Skeletal muscle tissue (tissue), 4 donors: Measurements from ENCODE around the gene BRF1. TPM values are rescaled to one million over a fixed set of nuclear protein-coding genes. Genes with fewer than 3 reads are reported as not detected.

Experiments
- H3K27ac ChIP-seq: one replicate; pipeline ENCODE4 v1.7.0; 2013; ENCODE audit warnings: mild to moderate bottlenecking, low read depth, low read length, inconsistent platforms
- H3K27me3 ChIP-seq, 3 donors: one replicate each; pipeline ENCODE4 v1.7.0; 2013; ENCODE audit warnings: low read length in 3 of 3; ENCODE audit not compliant: control insufficient read depth in 3 of 3, insufficient read depth in 3 of 3
- H3K36me3 ChIP-seq, 3 donors: one replicate each; pipeline ENCODE4 v1.7.0; 2013; ENCODE audit warnings: low read length in 3 of 3; ENCODE audit not compliant: control insufficient read depth in 3 of 3, insufficient read depth in 3 of 3
- H3K4me1 ChIP-seq, 3 donors: one replicate each; pipeline ENCODE4 v1.7.0; 2013; ENCODE audit warnings: low read length in 3 of 3, mild to moderate bottlenecking in 3 of 3; ENCODE audit not compliant: control insufficient read depth in 3 of 3, insufficient read depth in 3 of 3
- H3K4me3 ChIP-seq, 3 donors: one replicate each; pipeline ENCODE4 v1.7.0; 2013; ENCODE audit warnings: low read length in 3 of 3
- H3K9ac ChIP-seq, 3 donors: one replicate each; pipeline ENCODE4 v1.7.0; 2013; ENCODE audit warnings: low read length in 3 of 3, mild to moderate bottlenecking in 3 of 3, moderate library complexity in 2 of 3, low read depth in 1 of 3
- H3K9me3 ChIP-seq, 3 donors: one replicate each; pipeline ENCODE4 v1.7.0; 2013; ENCODE audit warnings: low read length in 3 of 3; ENCODE audit not compliant: control insufficient read depth in 3 of 3
- total RNA-seq: library from RNA; depleted of rRNA; stranded (reverse); fragments of >200 nt; gene quantifications from one replicate; pipeline ENCODE4 v1.2.3, GENCODE V29; 2014
- donor health status: Osteomylitis.

BRF1 gene
- total RNA-seq, 1 donor from 2014 or later: 38.1 TPM

GRCh38 chr14:105255021-105255507 lies 45.7 kb downstream of the BRF1 start:
- Histone ChIP-seq H3K9ac (peak overlapping the region; percentile 33 to 76 (median 48)), H3K36me3 (peaks cover 22 to 31% (median 28%) of the 10 kb centered on the region in 3 donors), H3K27me3 (no peaks in the 10 kb centered on the region), H3K9me3 (no peaks in the 10 kb centered on the region), H3K27ac (peak overlapping the region; percentile 94), H3K4me3 (peak overlapping the region; percentile 14 to 52 (median 34)), H3K4me1 (peaks cover 21 to 55% (median 42%) of the 10 kb centered on the region in 3 donors)

DNA sequence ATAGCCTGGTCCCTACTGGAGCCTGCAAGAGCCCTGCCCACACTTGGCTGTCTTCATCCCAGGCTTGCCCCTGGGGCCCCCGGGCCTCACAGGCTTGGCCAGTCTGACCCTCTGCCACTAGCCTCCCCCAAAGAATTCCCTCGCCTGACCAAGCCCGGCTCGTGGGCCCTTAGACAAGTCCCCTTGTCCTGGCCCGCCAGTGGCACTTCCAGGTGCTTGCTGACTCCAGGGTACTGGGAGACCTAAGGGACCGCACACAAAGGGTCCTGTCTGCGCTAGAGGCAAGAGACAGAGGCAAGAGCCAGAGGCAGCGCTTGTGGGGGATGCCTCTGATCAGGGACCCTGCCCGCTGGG lies 47.5 kb downstream of the BRF1 start:
- H3K36me3 ChIP-seq: peaks cover 26 to 33% (median 33%) of the 10 kb centered on the region in 3 donors

GRCh38 chr14:105252552-105253328 lies 48.1 kb downstream of the BRF1 start:
- no peaks in the 10 kb centered on the region for H3K9me3 ChIP-seq
- H3K36me3 ChIP-seq: peaks cover 26 to 33% (median 33%) of the 10 kb centered on the region in 3 donors
- H3K27me3 ChIP-seq: no peaks in the 10 kb centered on the region
- peak overlapping the region in 1 of 3 donors; percentile 33 for H3K9ac ChIP-seq
- no peak overlapping the region for H3K4me3 ChIP-seq
- H3K4me1 ChIP-seq: peaks cover 34 to 64% (median 52%) of the 10 kb centered on the region in 3 donors
- H3K27ac ChIP-seq: no peak overlapping the region

More for the DNA sequence above, 47.5 kb downstream of the BRF1 start:
- Histone ChIP-seq H3K27ac (no peak overlapping the region), H3K27me3 (no peaks in the 10 kb centered on the region), H3K4me1 (peaks cover 30 to 59% (median 47%) of the 10 kb centered on the region in 3 donors), H3K9me3 (no peaks in the 10 kb centered on the region), H3K9ac (no peak overlapping the region), H3K4me3 (no peak overlapping the region)

DNA sequence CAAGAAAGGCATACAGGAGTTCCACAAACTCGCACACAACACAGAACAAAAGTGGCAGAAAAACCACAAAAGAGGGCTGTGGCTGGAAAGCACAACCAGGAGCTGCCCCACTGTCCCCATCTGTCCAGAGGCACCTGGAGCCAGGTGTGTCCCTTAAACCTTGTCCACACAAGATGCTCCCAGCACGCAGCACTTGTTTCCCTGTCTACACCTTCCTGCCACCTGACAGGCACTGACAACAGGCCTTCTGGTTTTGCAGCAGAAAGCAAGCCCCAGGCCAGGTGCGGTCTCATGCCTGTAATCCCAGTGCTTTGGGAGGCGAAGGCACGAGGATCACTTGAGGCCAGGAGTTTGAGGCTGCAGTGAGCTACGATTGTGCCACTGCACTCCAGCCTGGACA lies 48.9 kb downstream of the BRF1 start:
- no peak overlapping the region for H3K4me3 ChIP-seq
- no peaks in the 10 kb centered on the region for H3K9me3 ChIP-seq
- H3K9ac ChIP-seq: peak overlapping the region in 1 of 3 donors; percentile 16
- H3K36me3 ChIP-seq: peaks cover 26 to 34% (median 33%) of the 10 kb centered on the region in 3 donors
- H3K27me3 ChIP-seq: no peaks in the 10 kb centered on the region
- H3K4me1 ChIP-seq: peaks cover 41 to 72% (median 55%) of the 10 kb centered on the region in 3 donors
- no peak overlapping the region for H3K27ac ChIP-seq

DNA sequence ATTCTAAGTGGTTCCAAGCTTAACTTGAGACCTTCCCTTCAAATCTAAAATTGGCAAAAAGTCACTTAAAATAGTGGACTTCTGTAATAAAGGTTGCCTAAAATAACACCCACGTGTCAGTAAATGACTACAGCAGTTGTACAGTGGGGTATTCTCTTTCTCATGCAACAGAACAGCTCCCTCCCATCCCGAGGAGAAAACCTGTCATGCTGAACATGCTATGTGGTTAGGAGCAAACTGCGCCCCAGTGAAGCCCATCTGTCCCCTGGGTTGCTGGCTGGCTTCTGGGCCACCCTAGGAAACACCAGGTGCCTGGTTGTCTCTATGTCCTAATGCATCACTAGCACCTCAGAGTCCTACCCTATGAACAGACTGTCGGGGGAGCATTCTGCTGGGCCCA lies 49.8 kb downstream of the BRF1 start:
- peaks cover 43 to 75% (median 48%) of the 10 kb centered on the region in 3 donors for H3K4me1 ChIP-seq
- H3K4me3 ChIP-seq: no peak overlapping the region
- H3K27ac ChIP-seq: peak overlapping the region; percentile 4
- peaks cover 28 to 33% (median 31%) of the 10 kb centered on the region in 3 donors for H3K36me3 ChIP-seq
- H3K27me3 ChIP-seq: no peaks in the 10 kb centered on the region
- no peaks in the 10 kb centered on the region for H3K9me3 ChIP-seq
- peak overlapping the region in 1 of 3 donors; percentile 50 for H3K9ac ChIP-seq

- Histone ChIP-seq H3K4me3 (peak overlapping the region in 1 of 3 donors; percentile 70), H3K27ac (peak overlapping the region; percentile 77), H3K27me3 (no peaks in the 10 kb centered on the region), H3K9me3 (no peaks in the 10 kb centered on the region), H3K36me3 (peaks cover 28 to 33% (median 31%) of the 10 kb centered on the region in 3 donors), H3K4me1 (peaks cover 42 to 72% (median 43%) of the 10 kb centered on the region in 3 donors), H3K9ac (peak overlapping the region in 2 of 3 donors; percentile 72 to 85)
Measured at GRCh38 chr14:105250008-105250366, 50.8 kb downstream of the BRF1 start.

- H3K4me3 ChIP-seq: peak overlapping the region; percentile 30 to 75 (median 70)
- no peaks in the 10 kb centered on the region for H3K9me3 ChIP-seq
- peaks cover 37 to 66% (median 37%) of the 10 kb centered on the region in 3 donors for H3K4me1 ChIP-seq
- H3K27me3 ChIP-seq: no peaks in the 10 kb centered on the region
- peak overlapping the region; percentile 57 to 85 (median 72) for H3K9ac ChIP-seq
- H3K36me3 ChIP-seq: peaks cover 28 to 33% (median 31%) of the 10 kb centered on the region in 3 donors
- H3K27ac ChIP-seq: peak overlapping the region; percentile 77
Measured at GRCh38 chr14:105249182-105250007, 51.4 kb downstream of the BRF1 start.

- Histone ChIP-seq H3K4me3 (peak within 1 kb of the TSS; percentile 82 to 91 (median 87)), H3K36me3 (peaks cover 25 to 33% (median 31%) of the 10 kb centered on the region in 3 donors), H3K9me3 (no peaks in the 10 kb centered on the region), H3K4me1 (peaks cover 34 to 58% (median 37%) of the 10 kb centered on the region in 3 donors), H3K27ac (peak within 1 kb of the TSS; percentile 77), H3K9ac (peak within 1 kb of the TSS; percentile 65 to 86 (median 76)), H3K27me3 (no peaks in the 10 kb centered on the region)
Measured at GRCh38 chr14:105248368-105249181, 52.2 kb downstream of the BRF1 start, which contains the start of gene BTBD6. Gene BTBD6 (plus strand): TSS chr14:105248533. CDS start chr14:105248712, 179 bp downstream.

GRCh38 chr14:105247715-105248367 lies 53.0 kb downstream of the BRF1 start:
- Histone ChIP-seq H3K4me1 (peaks cover 34 to 53% (median 37%) of the 10 kb centered on the region in 3 donors), H3K9me3 (no peaks in the 10 kb centered on the region), H3K4me3 (peak overlapping the region; percentile 82 to 91 (median 87)), H3K9ac (peak overlapping the region; percentile 65 to 86 (median 76)), H3K36me3 (peaks cover 21 to 30% (median 29%) of the 10 kb centered on the region in 3 donors), H3K27ac (peak overlapping the region; percentile 70), H3K27me3 (no peaks in the 10 kb centered on the region)
